ENCODE results near the gene RUNX3.

DNA sequence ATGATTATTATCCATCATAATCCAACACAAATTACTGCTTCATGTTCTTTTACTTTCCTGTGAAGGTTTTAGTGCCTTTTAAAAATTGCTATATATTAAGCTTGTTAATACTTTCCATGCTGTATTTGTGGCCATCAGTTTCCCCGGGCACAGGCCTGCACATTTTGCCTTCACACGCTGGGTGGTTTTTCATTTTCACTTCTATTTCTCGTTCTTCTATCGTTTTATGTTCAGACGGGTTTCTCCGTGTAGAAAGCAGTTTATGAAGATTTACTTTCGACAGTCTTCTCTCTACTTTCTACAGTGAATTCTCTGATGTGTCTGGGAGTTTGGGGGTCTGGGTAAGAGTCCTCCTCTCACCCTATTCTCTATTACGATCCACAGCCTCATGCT lies 9.5 kb downstream of the RUNX3 start:
- no peak for TF ChIP-seq EZH2phosphoT487 (IDR thresholded peaks at IDR 0.05; ENCODE audit: borderline replicate concordance)
- TF ChIP-seq, protein P1, sequence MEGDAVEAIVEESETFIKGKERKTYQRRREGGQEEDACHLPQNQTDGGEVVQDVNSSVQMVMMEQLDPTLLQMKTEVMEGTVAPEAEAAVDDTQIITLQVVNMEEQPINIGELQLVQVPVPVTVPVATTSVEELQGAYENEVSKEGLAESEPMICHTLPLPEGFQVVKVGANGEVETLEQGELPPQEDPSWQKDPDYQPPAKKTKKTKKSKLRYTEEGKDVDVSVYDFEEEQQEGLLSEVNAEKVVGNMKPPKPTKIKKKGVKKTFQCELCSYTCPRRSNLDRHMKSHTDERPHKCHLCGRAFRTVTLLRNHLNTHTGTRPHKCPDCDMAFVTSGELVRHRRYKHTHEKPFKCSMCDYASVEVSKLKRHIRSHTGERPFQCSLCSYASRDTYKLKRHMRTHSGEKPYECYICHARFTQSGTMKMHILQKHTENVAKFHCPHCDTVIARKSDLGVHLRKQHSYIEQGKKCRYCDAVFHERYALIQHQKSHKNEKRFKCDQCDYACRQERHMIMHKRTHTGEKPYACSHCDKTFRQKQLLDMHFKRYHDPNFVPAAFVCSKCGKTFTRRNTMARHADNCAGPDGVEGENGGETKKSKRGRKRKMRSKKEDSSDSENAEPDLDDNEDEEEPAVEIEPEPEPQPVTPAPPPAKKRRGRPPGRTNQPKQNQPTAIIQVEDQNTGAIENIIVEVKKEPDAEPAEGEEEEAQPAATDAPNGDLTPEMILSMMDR (conservative IDR thresholded peaks at IDR 0.05; ENCODE audit: low read length): no peak
